Measurements from ENCODE around the gene ACTR2. TPM values are rescaled to one million over a fixed set of nuclear protein-coding genes. Genes with fewer than 3 reads are reported as not detected.
"Not testable (repeated sequence)": the region's sequence is repeated elsewhere in the genome, so short reads cannot be mapped to it uniquely, and the experiment has no call there.

Gene ACTR2
- total and polyA plus RNA-seq, 4 donors = 54.3 to 215 (median 147) TPM

GRCh38 chr2:65220432-65221131 is 7.0 kb upstream of the ACTR2 start:
- no peak overlapping the region for H3K27ac ChIP-seq (ENCODE audit: low read depth in 1 of 2, low read length in 1 of 2)
- no peak overlapping the region for H3K9ac ChIP-seq (ENCODE audit: insufficient read depth in 1 of 2, low read length in 2 of 2)
- H3K4me3 ChIP-seq = no peak overlapping the region
- WGBS, 2 donors = 82 to 90% methylated on average over 3 of the region's 3 CpGs
- DNase-seq = no peak
- H3K36me3 ChIP-seq (ENCODE audit: control insufficient read depth in 4 of 4, insufficient read depth in 4 of 4, low read length in 4 of 4) = no peaks in the 10 kb centered on the region
- TF ChIP-seq CTCF (IDR thresholded peaks at IDR 0.05; ENCODE audit: control extremely low read depth, extremely low read depth) = no peak
- no peaks in the 10 kb centered on the region for H3K27me3 ChIP-seq (ENCODE audit: control insufficient read depth in 3 of 3, insufficient read depth in 3 of 3, low read length in 2 of 3)
- no peak for ATAC-seq (ENCODE audit: insufficient read depth, low FRiP score)
- no peaks in the 10 kb centered on the region for H3K9me3 ChIP-seq (ENCODE audit: control insufficient read depth in 4 of 4, insufficient read depth in 3 of 4, low read length in 3 of 4)
- peaks cover 0 to 5% (median 0%) of the 10 kb centered on the region in 5 donors for H3K4me1 ChIP-seq (ENCODE audit: control insufficient read depth in 5 of 5, insufficient read depth in 5 of 5, low read length in 5 of 5)

- not testable (repeated sequence) for H3K27ac ChIP-seq (ENCODE audit: low read depth in 1 of 2, low read length in 1 of 2); H3K4me3 ChIP-seq; H3K9me3 ChIP-seq (ENCODE audit: control insufficient read depth in 4 of 4, insufficient read depth in 3 of 4, low read length in 3 of 4); H3K9ac ChIP-seq (ENCODE audit: insufficient read depth in 1 of 2, low read length in 2 of 2); ATAC-seq (ENCODE audit: insufficient read depth, low FRiP score); DNase-seq; H3K27me3 ChIP-seq (ENCODE audit: control insufficient read depth in 3 of 3, insufficient read depth in 3 of 3, low read length in 2 of 3); H3K4me1 ChIP-seq (ENCODE audit: control insufficient read depth in 5 of 5, insufficient read depth in 5 of 5, low read length in 5 of 5); H3K36me3 ChIP-seq (ENCODE audit: control insufficient read depth in 4 of 4, insufficient read depth in 4 of 4, low read length in 4 of 4)
- 98% methylated on average over 8 of the region's 8 CpGs for WGBS, 2 donors
Observed at GRCh38 chr2:65221275-65221674, 6.4 kb upstream of the ACTR2 start.

DNA sequence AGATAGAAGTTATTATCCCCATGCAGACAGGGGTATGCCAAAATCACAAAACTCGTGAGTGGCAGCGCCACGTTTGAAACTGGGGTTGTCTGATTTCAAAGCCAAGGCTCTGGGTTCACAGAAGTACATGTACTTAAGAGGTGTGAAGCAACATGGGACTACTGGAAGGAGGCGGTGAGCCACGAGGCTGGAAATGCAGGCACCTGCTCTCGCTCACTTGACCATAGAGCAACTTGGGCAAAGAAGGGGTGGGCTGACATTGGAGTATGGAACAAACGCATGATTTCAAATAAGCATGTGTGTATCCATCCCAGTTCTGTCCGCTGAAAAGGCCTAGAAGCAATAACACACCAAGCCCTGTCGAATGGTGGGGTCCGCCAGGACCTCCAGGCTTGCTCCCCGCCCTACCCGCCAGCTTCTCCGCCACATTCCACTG is 593 bp upstream of the ACTR2 start:
- peaks cover 0 to 10% (median 5%) of the 10 kb centered on the region in 5 donors for H3K4me1 ChIP-seq (ENCODE audit: control insufficient read depth in 5 of 5, insufficient read depth in 5 of 5, low read length in 5 of 5)
- 1 to 2% methylated on average over 13 of the region's 13 CpGs for WGBS, 2 donors
- DNase-seq (peak in 1 of 3 donors; percentile 24), ATAC-seq (ENCODE audit: insufficient read depth, low FRiP score) (peak; percentile 1)
- H3K36me3 ChIP-seq (ENCODE audit: control insufficient read depth in 4 of 4, insufficient read depth in 4 of 4, low read length in 4 of 4) = peaks cover 0 to 3% (median 1%) of the 10 kb centered on the region in 4 donors
- H3K27me3 ChIP-seq (ENCODE audit: control insufficient read depth in 3 of 3, insufficient read depth in 3 of 3, low read length in 2 of 3) = no peaks in the 10 kb centered on the region
- TF ChIP-seq CTCF (IDR thresholded peaks at IDR 0.05; ENCODE audit: control extremely low read depth, extremely low read depth) = no peak
- peak overlapping the region; percentile 65 to 86 for H3K9ac ChIP-seq (ENCODE audit: insufficient read depth in 1 of 2, low read length in 2 of 2)
- peak overlapping the region; percentile 98 for H3K4me3 ChIP-seq
- H3K9me3 ChIP-seq (ENCODE audit: control insufficient read depth in 4 of 4, insufficient read depth in 3 of 4, low read length in 3 of 4) = no peaks in the 10 kb centered on the region
- H3K27ac ChIP-seq (ENCODE audit: low read depth in 1 of 2, low read length in 1 of 2) = peak overlapping the region; percentile 82 to 99

DNA sequence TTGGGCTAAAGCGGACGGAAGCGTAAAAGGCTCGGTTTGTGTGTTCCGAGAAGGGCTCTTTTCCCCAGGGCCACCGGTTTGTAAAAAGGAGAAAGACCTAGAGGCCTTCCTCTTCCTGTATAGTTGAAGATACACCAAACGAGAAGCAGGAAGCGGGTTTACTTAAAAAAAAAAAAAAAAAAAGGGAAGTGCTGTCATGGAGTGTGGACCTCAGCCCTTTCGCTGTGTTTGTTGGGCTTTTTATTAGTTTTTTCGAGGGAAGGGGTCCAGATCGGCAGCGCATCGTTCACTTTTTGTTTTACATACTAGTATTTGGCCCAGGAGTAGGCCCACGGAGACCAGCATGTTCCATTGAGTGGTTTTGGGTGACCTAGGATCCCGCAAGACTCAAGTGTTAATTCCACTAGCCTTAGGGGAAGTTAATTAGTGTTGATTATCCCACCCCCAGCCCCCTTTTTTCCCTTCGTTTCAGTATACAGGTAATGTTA is 676 bp downstream of the ACTR2 start:
- Histone ChIP-seq H3K27me3 (ENCODE audit: control insufficient read depth in 3 of 3, insufficient read depth in 3 of 3, low read length in 2 of 3) (no peaks in the 10 kb centered on the region), H3K27ac (ENCODE audit: low read depth in 1 of 2, low read length in 1 of 2) (peak overlapping the region; percentile 95 to 99), H3K36me3 (ENCODE audit: control insufficient read depth in 4 of 4, insufficient read depth in 4 of 4, low read length in 4 of 4) (peaks cover 0 to 5% (median 2%) of the 10 kb centered on the region in 4 donors), H3K9ac (ENCODE audit: insufficient read depth in 1 of 2, low read length in 2 of 2) (peak overlapping the region; percentile 52 to 99), H3K9me3 (ENCODE audit: control insufficient read depth in 4 of 4, insufficient read depth in 3 of 4, low read length in 3 of 4) (no peaks in the 10 kb centered on the region), H3K4me1 (ENCODE audit: control insufficient read depth in 5 of 5, insufficient read depth in 5 of 5, low read length in 5 of 5) (peaks cover 0 to 10% (median 6%) of the 10 kb centered on the region in 5 donors), H3K4me3 (peak overlapping the region; percentile 98)
- DNase-seq (peak; percentile 49 to 75 (median 54)), ATAC-seq (ENCODE audit: insufficient read depth, low FRiP score) (peak; percentile 60)
- WGBS, 2 donors = 1% methylated on average over 14 to 16 of the region's 16 CpGs
- TF ChIP-seq CTCF (IDR thresholded peaks at IDR 0.05; ENCODE audit: control extremely low read depth, extremely low read depth) = no peak

All from lung (tissue), 12 donors.